Thoracic aorta (tissue), 2 donors: Measurements from ENCODE around the gene MYL6B. TPM values are rescaled to one million over a fixed set of nuclear protein-coding genes. Genes with fewer than 3 reads are reported as not detected.
A peak's percentile ranks its signal among the peaks of the same experiment; 100 is the strongest.

Source experiments
- ATAC-seq: fragments of 150-250 bp; one replicate; pipeline ENCODE4 v1.8.0; 2017; ENCODE audit warnings: low read depth; ENCODE audit not compliant: insufficient number of reproducible peaks, low FRiP score
- DNase-seq: peaks from one replicate; pipeline ENCODE4 v3.0.0-alpha.2; 2020; ENCODE audit warnings: low spot score
- H3K27ac ChIP-seq, 2 donors: fragments of 200-600 bp; sonication (generic); 1 replicate in 1 of 2; 2 replicates in 1 of 2; pipeline ENCODE4 v1.5.1; 2016; ENCODE audit warnings: mild to moderate bottlenecking in 2 of 2, moderate library complexity in 2 of 2
- H3K27me3 ChIP-seq: fragments of 200-600 bp; sonication (generic); replicated peaks from 2 replicates; pipeline ENCODE4 v1.6.0; 2016; ENCODE audit warnings: mild to moderate bottlenecking; ENCODE audit not compliant: insufficient read depth
- H3K36me3 ChIP-seq: fragments of 200-600 bp; sonication (generic); one replicate; pipeline ENCODE4 v1.5.1; 2016
- H3K4me1 ChIP-seq, 2 donors: fragments of 200-600 bp; sonication (generic); 1 replicate in 1 of 2; 2 replicates in 1 of 2; pipeline versions ENCODE4 v1.5.1 to v1.6.0; 2016; ENCODE audit warnings: low read depth in 2 of 2, mild to moderate bottlenecking in 1 of 2; ENCODE audit not compliant: control insufficient read depth in 1 of 2
- H3K4me3 ChIP-seq: fragments of 200-600 bp; sonication (generic); 2 replicates; pipeline ENCODE4 v1.5.1; 2016; ENCODE audit warnings: mild to moderate bottlenecking
- H3K9me3 ChIP-seq: fragments of 200-600 bp; sonication (generic); 2 replicates; pipeline ENCODE4 v1.5.1; 2016
- CTCF ChIP-seq: fragments of 200-600 bp; sonication (generic); IDR thresholded peaks from one replicate; pipeline ENCODE4 v1.5.1; 2019; ENCODE audit warnings: antibody characterized with exemption
- total RNA-seq, 2 donors: library from RNA; depleted of rRNA; stranded (reverse); fragments of >200 nt; gene quantifications; one replicate each; pipeline versions ENCODE4 v1.1.0 to v1.2.3, GENCODE V29; 2016

Gene MYL6B
- total RNA-seq, 2 donors from 2014 or later = 17.1 to 19.1 TPM

- peak overlapping the region; percentile 80 for H3K4me3 ChIP-seq
- H3K4me1 ChIP-seq = peaks cover 21 to 34% of the 10 kb centered on the region in 2 donors
These were observed 25.6 kb upstream of the MYL6B start for GRCh38 chr12:56126732-56127239.

GRCh38 chr12:56127485-56127887 is 24.9 kb upstream of the MYL6B start:
- Histone ChIP-seq H3K9me3 (no peaks in the 10 kb centered on the region), H3K4me3 (peak overlapping the region; percentile 80), H3K27me3 (no peaks in the 10 kb centered on the region), H3K4me1 (peaks cover 21 to 34% of the 10 kb centered on the region in 2 donors), H3K36me3 (peaks cover 15% of the 10 kb centered on the region), H3K27ac (peak overlapping the region; percentile 85 to 88)
- DNase-seq (no peak), ATAC-seq (no peak)
- TF ChIP-seq CTCF = no peak

More at GRCh38 chr12:56126732-56127239, 25.6 kb upstream of the MYL6B start:
- Histone ChIP-seq H3K9me3 (no peaks in the 10 kb centered on the region), H3K27me3 (no peaks in the 10 kb centered on the region), H3K27ac (peak overlapping the region; percentile 85 to 88), H3K36me3 (peaks cover 10% of the 10 kb centered on the region)
- DNase-seq (no peak), ATAC-seq (no peak)
- no peak for TF ChIP-seq CTCF

- no peak for TF ChIP-seq CTCF
- no peaks in the 10 kb centered on the region for H3K27me3 ChIP-seq
- peaks cover 18% of the 10 kb centered on the region for H3K36me3 ChIP-seq
- DNase-seq (peak; percentile 99), ATAC-seq (peak; percentile 97)
- peaks cover 21 to 34% of the 10 kb centered on the region in 2 donors for H3K4me1 ChIP-seq
- no peaks in the 10 kb centered on the region for H3K9me3 ChIP-seq
- peak within 1 kb of the TSS; percentile 80 for H3K4me3 ChIP-seq
- H3K27ac ChIP-seq = peak within 1 kb of the TSS; percentile 85 to 88
These were observed 24.3 kb upstream of the MYL6B start, which contains the start of gene ESYT1 for GRCh38 chr12:56127888-56128669. ESYT1 (plus strand) TSS chr12:56128267; CDS start chr12:56128320, 53 bp downstream.

- no peak for TF ChIP-seq CTCF
- H3K36me3 ChIP-seq = peaks cover 25% of the 10 kb centered on the region
These were observed 23.6 kb upstream of the MYL6B start for GRCh38 chr12:56128670-56129205.

GRCh38 chr12:56129206-56129941 is 23.0 kb upstream of the MYL6B start:
- Histone ChIP-seq H3K9me3 (no peaks in the 10 kb centered on the region), H3K4me1 (peaks cover 21 to 34% of the 10 kb centered on the region in 2 donors), H3K36me3 (peaks cover 31% of the 10 kb centered on the region), H3K4me3 (peak overlapping the region; percentile 80), H3K27ac (peak overlapping the region; percentile 83), H3K27me3 (no peaks in the 10 kb centered on the region)
- no peak for TF ChIP-seq CTCF
- ATAC-seq (no peak), DNase-seq (no peak)

More at GRCh38 chr12:56128670-56129205, 23.6 kb upstream of the MYL6B start:
- Histone ChIP-seq H3K27me3 (no peaks in the 10 kb centered on the region), H3K4me3 (peak overlapping the region; percentile 80), H3K9me3 (no peaks in the 10 kb centered on the region), H3K27ac (peak overlapping the region; percentile 83), H3K4me1 (peaks cover 21 to 34% of the 10 kb centered on the region in 2 donors)
- no peak for DNase-seq
- ATAC-seq = no peak
